ENCODE results near the gene HPSE2.

DNA sequence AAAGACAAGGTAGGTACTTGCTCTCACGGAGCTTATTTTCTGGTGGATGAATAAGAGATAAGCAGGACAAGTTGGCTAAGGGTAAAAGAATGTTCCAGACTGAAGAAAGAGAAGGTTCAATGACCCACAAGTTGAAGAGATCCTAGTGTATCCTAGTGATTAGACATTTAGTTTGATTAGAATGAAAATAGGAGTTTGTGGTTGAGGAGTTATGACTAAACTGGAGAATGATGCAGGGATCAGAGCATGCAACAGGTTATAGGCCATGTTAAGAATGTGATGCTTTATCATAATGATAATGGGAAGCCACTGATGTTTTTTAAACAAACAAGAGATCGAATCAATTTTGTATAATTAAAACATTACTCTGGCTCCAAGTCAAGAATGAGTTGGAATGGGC, 357.2 kb downstream of the HPSE2 start:
- TF ChIP-seq, protein P1, sequence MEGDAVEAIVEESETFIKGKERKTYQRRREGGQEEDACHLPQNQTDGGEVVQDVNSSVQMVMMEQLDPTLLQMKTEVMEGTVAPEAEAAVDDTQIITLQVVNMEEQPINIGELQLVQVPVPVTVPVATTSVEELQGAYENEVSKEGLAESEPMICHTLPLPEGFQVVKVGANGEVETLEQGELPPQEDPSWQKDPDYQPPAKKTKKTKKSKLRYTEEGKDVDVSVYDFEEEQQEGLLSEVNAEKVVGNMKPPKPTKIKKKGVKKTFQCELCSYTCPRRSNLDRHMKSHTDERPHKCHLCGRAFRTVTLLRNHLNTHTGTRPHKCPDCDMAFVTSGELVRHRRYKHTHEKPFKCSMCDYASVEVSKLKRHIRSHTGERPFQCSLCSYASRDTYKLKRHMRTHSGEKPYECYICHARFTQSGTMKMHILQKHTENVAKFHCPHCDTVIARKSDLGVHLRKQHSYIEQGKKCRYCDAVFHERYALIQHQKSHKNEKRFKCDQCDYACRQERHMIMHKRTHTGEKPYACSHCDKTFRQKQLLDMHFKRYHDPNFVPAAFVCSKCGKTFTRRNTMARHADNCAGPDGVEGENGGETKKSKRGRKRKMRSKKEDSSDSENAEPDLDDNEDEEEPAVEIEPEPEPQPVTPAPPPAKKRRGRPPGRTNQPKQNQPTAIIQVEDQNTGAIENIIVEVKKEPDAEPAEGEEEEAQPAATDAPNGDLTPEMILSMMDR (IDR thresholded peaks at IDR 0.05): no peak
- no peak for TF ChIP-seq EZH2 (IDR thresholded peaks at IDR 0.05; ENCODE audit: borderline replicate concordance, insufficient read depth, low read depth, low read length, poor library complexity, severe bottlenecking)
